GM19043 (cell line): Measurements from ENCODE around the gene MORC4.
"Not testable (repeated sequence)": the region's sequence is repeated elsewhere in the genome, so short reads cannot be mapped to it uniquely, and the experiment has no call there.

Experiments used
- ATAC-seq: cut with Tn5 transposase; IDR thresholded peaks from one replicate; pipeline ENCODE4 v1.9.1; 2021; ENCODE audit warnings: low read depth; ENCODE audit not compliant: unreplicated experiment

Gene MORC4

GRCh38 chrX:107000013-107000515 is at the start of gene MORC4:
Gene MORC4 (minus strand): TSS chrX:107000212. CDS start chrX:106999969, 243 bp downstream.
- ATAC-seq, result no peak

GRCh38 chrX:107047622-107048021 is 47.6 kb upstream of the MORC4 start:
- no peak for ATAC-seq

- ATAC-seq, result no peak
Measured at GRCh38 chrX:107029752-107030151, 29.7 kb upstream of the MORC4 start.

- ATAC-seq, result no peak
Measured at GRCh38 chrX:107025545-107025944, 25.5 kb upstream of the MORC4 start.

GRCh38 chrX:107014936-107015335 is 14.9 kb upstream of the MORC4 start:
- no peak for ATAC-seq

GRCh38 chrX:107008034-107008433 is 8.0 kb upstream of the MORC4 start:
- ATAC-seq, result no peak

- ATAC-seq, result no peak
Measured at GRCh38 chrX:106999002-106999975, 723 bp downstream of the MORC4 start.

- no peak for ATAC-seq
Measured at GRCh38 chrX:106997611-106998010, 2.4 kb downstream of the MORC4 start.

- ATAC-seq, result no peak
Measured at GRCh38 chrX:106995678-106996077, 4.3 kb downstream of the MORC4 start.

GRCh38 chrX:106987488-106987887 is 12.5 kb downstream of the MORC4 start:
- no peak for ATAC-seq

- ATAC-seq, result no peak
Measured at GRCh38 chrX:106980952-106981626, 18.9 kb downstream of the MORC4 start.

- ATAC-seq, result no peak
Measured at GRCh38 chrX:106976416-106976815, 23.6 kb downstream of the MORC4 start.

GRCh38 chrX:106973433-106974149 is 26.4 kb downstream of the MORC4 start:
- ATAC-seq, result no peak

- no peak for ATAC-seq
Measured at GRCh38 chrX:106972896-106973295, 27.1 kb downstream of the MORC4 start.

- not testable (repeated sequence) for ATAC-seq
Measured at GRCh38 chrX:106966547-106966946, 33.5 kb downstream of the MORC4 start.

GRCh38 chrX:106964290-106964689 is 35.7 kb downstream of the MORC4 start:
- ATAC-seq, result no peak

- ATAC-seq, result no peak
Measured at GRCh38 chrX:106963111-106963510, 36.9 kb downstream of the MORC4 start.

GRCh38 chrX:106959901-106960300 is 40.1 kb downstream of the MORC4 start:
- no peak for ATAC-seq

GRCh38 chrX:106957856-106958255 is 42.2 kb downstream of the MORC4 start:
- no peak for ATAC-seq

GRCh38 chrX:106955004-106955772 is 44.8 kb downstream of the MORC4 start:
- no peak for ATAC-seq
